HG02852 (cell line): ENCODE measurements around the gene LCE5A.
"Not testable (repeated sequence)": the region's sequence is repeated elsewhere in the genome, so short reads cannot be mapped to it uniquely, and the experiment has no call there.

Experiments used
- ATAC-seq: cut with Tn5 transposase; IDR thresholded peaks from one replicate; pipeline ENCODE4 v1.9.1; 2021; ENCODE audit warnings: mild to moderate bottlenecking, moderate library complexity; ENCODE audit not compliant: unreplicated experiment

The LCE5A gene

GRCh38 chr1:152510503-152510902 lies at the start of gene LCE5A:
LCE5A (plus strand) TSS chr1:152510803; CDS start chr1:152511535, 732 bp downstream.
- no peak for ATAC-seq

- no peak for ATAC-seq
Measured at GRCh38 chr1:152461544-152461943, 49.1 kb upstream of the LCE5A start.

- ATAC-seq, result no peak
Measured at GRCh38 chr1:152462636-152463035, 48.0 kb upstream of the LCE5A start.

- ATAC-seq, result no peak
Measured at GRCh38 chr1:152466217-152466616, 44.4 kb upstream of the LCE5A start.

GRCh38 chr1:152473887-152474537 lies 36.6 kb upstream of the LCE5A start:
- ATAC-seq, result no peak

GRCh38 chr1:152479792-152480595 lies 30.6 kb upstream of the LCE5A start:
- ATAC-seq, result no peak

GRCh38 chr1:152481869-152482664 lies 28.5 kb upstream of the LCE5A start:
- no peak for ATAC-seq

- ATAC-seq, result no peak
Measured at GRCh38 chr1:152486400-152487006, 24.1 kb upstream of the LCE5A start.

GRCh38 chr1:152487871-152488270 lies 22.7 kb upstream of the LCE5A start:
- ATAC-seq, result no peak

GRCh38 chr1:152491537-152491936 lies 19.1 kb upstream of the LCE5A start:
- not testable (repeated sequence) for ATAC-seq

- no peak for ATAC-seq
Measured at GRCh38 chr1:152495066-152495675, 15.4 kb upstream of the LCE5A start.

- ATAC-seq, result no peak
Measured at GRCh38 chr1:152497273-152497672, 13.3 kb upstream of the LCE5A start.

GRCh38 chr1:152501704-152502103 lies 8.9 kb upstream of the LCE5A start:
- no peak for ATAC-seq

- no peak for ATAC-seq
Measured at GRCh38 chr1:152502496-152503180, 8.0 kb upstream of the LCE5A start.

- ATAC-seq, result no peak
Measured at GRCh38 chr1:152505083-152505482, 5.5 kb upstream of the LCE5A start.

- no peak for ATAC-seq
Measured at GRCh38 chr1:152506899-152507498, 3.6 kb upstream of the LCE5A start.

GRCh38 chr1:152511596-152511995 lies 993 bp downstream of the LCE5A start:
- ATAC-seq, result no peak

- ATAC-seq, result no peak
Measured at GRCh38 chr1:152513081-152513480, 2.5 kb downstream of the LCE5A start.

- no peak for ATAC-seq
Measured at GRCh38 chr1:152514715-152515433, 4.3 kb downstream of the LCE5A start.
